ENCODE data around the gene OR13C9.
"Not testable (repeated sequence)": the region's sequence is repeated elsewhere in the genome, so short reads cannot be mapped to it uniquely, and the experiment has no call there.

OR13C9 gene

GRCh38 chr9:104618104-104618503 lies at the start of gene OR13C9:
OR13C9 (minus strand) TSS chr9:104618204; CDS start chr9:104618204, 0 bp downstream.
- no peak for DNase-seq (ENCODE audit: low read depth in 1 of 2, low spot score in 1 of 2)

- no peak for DNase-seq (ENCODE audit: low read depth in 1 of 2, low spot score in 1 of 2)
Observed at GRCh38 chr9:104658496-104659195, 40.6 kb upstream of the OR13C9 start.

- no peak for DNase-seq (ENCODE audit: low read depth in 1 of 2, low spot score in 1 of 2)
Observed at GRCh38 chr9:104635456-104635855, 17.5 kb upstream of the OR13C9 start.

GRCh38 chr9:104633976-104634520 lies 16.0 kb upstream of the OR13C9 start:
- DNase-seq (ENCODE audit: low read depth in 1 of 2, low spot score in 1 of 2): no peak

DNA sequence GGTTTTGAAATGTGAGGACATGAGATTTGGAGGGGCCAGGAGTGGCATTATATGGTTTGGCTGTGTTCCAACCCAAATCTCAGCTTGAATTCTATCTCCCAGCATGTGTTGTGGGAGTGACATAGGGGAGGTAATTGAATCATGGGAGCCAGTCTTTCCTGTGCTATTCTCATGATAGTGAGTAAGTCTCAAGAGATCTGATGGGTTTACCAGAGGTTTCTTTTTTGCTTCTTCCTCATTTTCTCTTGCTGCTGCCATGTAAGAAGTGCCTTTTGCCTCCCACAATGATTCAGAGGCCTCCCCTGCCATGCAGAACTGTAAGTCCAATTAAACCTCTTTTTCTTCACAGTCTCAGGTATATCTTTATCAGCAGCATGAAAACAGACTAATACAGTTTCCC lies 8.0 kb upstream of the OR13C9 start:
- not testable (repeated sequence) for DNase-seq (ENCODE audit: low read depth in 1 of 2, low spot score in 1 of 2)

DNA sequence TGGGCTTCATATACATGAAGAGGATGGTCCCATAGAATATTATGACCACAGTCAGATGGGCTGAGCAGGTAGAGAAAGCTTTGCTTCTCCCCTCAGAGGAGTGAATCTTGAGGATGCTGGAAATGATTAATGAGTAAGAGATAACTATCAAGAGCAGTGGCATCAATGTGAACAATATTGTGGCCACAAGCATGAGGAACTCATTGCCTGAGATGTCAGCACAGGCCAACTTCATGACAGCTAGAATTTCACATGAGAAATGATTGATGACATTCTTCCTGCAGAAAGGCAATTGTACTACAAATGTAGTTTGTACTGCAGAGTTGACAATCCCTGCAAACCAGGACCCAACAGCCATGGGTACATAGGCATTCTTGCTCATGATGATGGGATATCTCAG lies 586 bp downstream of the OR13C9 start:
- DNase-seq (ENCODE audit: low read depth in 1 of 2, low spot score in 1 of 2): no peak

- no peak for DNase-seq (ENCODE audit: low read depth in 1 of 2, low spot score in 1 of 2)
Observed at GRCh38 chr9:104611213-104611612, 6.8 kb downstream of the OR13C9 start.

DNA sequence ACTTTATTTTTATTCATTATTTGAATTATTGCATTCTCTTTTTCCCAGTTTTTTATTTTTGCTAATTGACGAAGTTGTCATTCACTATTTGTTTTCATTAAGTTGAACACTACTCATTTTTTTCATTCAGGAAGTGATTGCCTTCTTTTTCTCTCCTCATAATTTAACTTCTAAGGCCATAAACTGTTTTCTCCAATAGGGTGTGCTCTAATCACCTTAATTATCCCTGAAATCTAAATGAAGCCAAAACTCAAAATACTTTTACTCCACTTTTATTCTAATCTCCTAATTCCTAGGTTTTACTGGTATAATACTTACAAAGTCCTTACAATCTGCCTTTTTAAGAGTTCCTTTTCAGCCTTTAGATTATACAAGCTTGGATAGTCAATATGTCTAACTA lies 9.7 kb downstream of the OR13C9 start:
- no peak for DNase-seq (ENCODE audit: low read depth in 1 of 2, low spot score in 1 of 2)

DNA sequence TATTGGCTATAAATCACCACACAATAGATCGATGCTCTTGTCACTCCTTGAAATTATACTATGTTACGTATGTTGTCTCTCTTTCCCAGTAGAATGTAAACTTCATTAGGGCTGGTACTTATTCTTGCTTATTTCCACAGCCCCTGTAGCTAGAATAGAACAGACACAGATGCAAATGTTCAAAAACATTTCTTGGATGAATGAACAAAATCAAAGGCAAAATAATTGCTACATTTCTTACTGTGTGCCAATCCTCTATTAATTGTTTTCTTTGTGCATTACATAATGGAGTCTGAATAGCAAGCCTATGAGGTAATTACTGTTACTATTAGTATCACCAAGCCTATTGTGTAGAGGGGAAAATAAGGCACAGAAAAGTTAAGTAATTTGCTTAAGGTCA lies 11.9 kb downstream of the OR13C9 start:
- DNase-seq (ENCODE audit: low read depth in 1 of 2, low spot score in 1 of 2): no peak

DNA sequence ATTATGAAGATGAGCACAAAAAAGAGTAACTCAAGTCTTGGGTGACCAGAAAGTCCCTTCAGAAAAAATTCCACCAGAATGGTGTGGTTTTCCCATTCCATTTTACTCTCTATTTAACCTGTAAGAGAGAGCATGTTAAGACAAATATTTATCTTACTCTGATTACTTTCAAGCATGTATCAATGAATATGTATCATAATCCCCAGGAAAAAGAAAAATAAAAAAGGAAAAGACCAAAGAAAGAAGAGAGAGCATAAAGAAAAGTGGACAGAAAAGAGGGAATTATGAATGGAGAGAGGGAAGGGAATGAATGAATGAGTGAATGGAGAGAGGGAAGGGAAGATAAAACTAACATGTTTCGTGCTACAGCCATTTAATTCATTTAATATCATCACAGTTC lies 12.5 kb downstream of the OR13C9 start, which contains the start of gene OR13C2:
OR13C2 (minus strand) TSS at position 101 of the 400 bp plus-strand sequence; CDS start at position 101, 0 bp downstream.
- DNase-seq (ENCODE audit: low read depth in 1 of 2, low spot score in 1 of 2): not testable (repeated sequence)

DNA sequence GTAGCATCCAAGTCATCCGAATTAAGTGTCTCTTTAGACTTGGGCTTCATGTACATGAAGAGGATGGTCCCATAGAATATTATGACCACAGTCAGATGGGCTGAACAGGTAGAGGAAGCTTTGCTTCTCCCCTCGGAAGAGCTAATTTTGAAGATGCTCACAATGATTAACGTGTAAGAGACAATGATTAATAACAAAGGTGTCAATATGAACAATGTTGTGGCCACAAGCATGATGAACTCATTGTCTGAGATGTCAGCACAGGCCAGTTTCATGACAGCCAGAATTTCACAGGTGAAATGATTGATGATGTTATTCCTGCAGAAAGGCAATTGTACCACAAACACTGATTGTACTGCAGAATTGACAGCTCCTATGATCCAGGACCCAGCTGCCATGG lies 13.2 kb downstream of the OR13C9 start:
- no peak for DNase-seq (ENCODE audit: low read depth in 1 of 2, low spot score in 1 of 2)

DNA sequence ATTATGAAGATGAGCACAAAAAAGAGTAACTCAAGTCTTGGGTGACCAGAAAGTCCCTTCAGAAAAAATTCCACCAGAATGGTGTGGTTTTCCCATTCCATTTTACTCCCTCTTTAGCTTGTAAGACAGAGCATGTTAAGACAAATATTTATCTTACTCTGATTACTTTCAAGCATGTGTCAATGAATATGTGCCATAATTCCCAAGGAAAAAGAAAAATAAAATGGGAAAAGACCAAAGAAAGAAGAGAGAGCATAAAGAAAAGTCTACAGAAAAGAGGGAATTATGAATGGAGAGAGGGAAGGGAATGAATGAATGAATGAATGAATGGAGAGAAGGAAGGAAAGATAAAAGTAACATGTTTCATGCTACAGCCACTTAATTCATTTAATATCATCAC lies 18.7 kb downstream of the OR13C9 start, which contains the start of gene OR13C5:
OR13C5 (minus strand) TSS at position 101 of the 400 bp plus-strand sequence; CDS start at position 101, 0 bp downstream.
- not testable (repeated sequence) for DNase-seq (ENCODE audit: low read depth in 1 of 2, low spot score in 1 of 2)

GRCh38 chr9:104598749-104599148 lies 19.3 kb downstream of the OR13C9 start:
- not testable (repeated sequence) for DNase-seq (ENCODE audit: low read depth in 1 of 2, low spot score in 1 of 2)

DNA sequence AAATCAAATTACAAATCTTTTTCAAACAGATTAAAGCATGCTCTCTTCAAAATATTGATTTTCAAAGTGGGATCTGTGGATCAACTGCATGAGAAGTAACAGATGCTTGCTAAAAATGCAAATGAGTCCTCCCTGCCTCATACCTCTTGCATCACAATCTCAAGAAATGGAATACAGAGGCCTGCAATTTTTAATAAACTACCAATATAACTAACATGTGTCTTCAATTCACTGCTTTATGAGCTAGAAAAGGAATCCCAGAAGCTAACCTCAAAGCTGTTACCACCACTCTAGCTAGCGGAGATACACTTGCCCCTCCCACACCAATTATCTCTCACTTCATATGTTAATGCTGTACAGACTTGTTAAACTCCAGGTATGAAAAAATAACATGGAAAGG lies 28.4 kb downstream of the OR13C9 start:
- no peak for DNase-seq (ENCODE audit: low read depth in 1 of 2, low spot score in 1 of 2)

DNA sequence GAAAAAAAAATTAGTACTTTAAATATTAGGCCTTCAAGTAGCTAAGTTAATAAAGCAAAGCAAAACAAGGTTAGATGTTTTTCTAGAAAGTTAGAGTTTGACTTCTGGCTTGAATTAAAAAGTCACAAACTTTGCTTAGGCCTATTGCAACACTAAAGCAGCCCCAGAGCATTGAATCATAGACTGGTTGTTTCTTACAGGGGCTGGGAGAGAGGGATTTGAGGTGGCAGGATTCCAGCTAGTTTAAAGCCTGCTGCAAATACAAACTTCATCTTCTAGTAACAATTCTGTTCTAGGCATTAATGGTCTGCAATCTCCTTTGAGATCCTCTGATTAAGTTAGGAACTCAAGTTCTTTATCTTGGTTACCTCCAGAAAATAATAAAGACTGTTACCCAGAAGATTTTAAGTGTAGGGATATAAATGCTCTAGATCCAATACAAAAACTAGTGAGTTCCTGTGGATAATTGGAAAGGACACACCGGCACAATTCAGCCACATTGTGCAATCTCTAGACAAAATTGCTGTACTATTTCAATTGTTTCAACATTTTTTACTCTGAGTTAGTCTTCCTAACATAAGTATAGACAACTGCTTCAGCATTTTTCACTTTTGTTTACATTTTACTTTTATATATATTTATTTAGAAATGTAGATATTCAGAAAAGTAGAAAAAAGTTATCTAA lies 31.4 kb downstream of the OR13C9 start:
- no peak for DNase-seq (ENCODE audit: low read depth in 1 of 2, low spot score in 1 of 2)

DNA sequence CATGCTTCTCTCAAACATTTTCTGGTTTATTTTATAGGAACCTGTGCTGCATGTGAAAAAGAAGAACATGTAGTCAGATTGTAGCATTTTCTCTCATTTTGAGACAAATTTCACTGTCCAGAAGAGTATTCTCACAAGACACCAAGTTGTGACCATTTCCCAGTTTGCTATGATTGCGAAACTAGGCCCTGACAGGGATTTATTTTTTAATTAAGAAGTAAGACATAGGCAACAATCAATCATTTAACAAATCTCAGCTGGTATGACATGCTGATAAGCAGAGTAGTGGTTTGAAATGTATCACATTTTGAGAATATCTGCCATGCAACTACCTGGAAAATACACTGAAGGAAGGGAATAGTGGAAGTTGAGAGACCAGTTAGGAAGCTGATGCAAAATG lies 37.4 kb downstream of the OR13C9 start:
- DNase-seq (ENCODE audit: low read depth in 1 of 2, low spot score in 1 of 2): no peak

- DNase-seq (ENCODE audit: low read depth in 1 of 2, low spot score in 1 of 2): no peak
Observed at GRCh38 chr9:104577263-104577662, 40.7 kb downstream of the OR13C9 start.

- no peak for DNase-seq (ENCODE audit: low read depth in 1 of 2, low spot score in 1 of 2)
Observed at GRCh38 chr9:104575456-104575855, 42.5 kb downstream of the OR13C9 start.

DNA sequence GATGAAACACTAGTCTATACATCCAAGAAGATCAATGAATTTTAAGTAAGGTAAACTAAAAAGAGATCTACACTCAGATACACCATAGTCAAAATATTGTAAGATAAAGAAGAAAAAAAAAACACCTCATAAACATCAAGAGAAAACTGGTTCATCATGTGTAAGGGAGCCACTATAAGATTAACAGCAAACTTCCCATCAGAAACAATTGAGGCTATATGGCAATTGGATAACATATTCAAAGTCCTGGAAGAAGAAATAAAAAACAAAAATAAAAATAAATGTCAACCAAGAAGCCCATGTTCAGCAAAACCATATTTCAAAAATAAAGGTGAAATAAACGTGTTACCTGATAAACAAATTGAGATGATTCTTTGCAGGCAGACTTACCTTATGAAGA lies 45.4 kb downstream of the OR13C9 start:
- DNase-seq (ENCODE audit: low read depth in 1 of 2, low spot score in 1 of 2): no peak

DNA sequence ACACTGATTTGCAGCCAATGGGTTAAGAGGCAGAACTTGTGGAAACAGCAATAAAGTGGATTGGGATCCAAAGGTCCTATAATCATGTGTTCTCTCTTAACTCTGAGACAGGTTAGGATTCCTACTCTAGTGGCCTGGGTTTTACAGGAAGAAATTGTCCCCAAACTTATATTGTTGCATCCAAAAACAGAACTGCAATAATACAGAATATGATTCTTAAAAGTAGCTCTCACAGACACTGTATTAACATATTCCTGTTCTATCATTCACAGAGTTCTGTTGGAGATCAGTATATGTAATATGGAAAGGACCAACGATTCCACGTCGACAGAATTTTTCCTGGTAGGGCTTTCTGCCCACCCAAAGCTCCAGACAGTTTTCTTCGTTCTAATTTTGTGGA lies 49.1 kb downstream of the OR13C9 start, which contains the start of gene OR13C8:
OR13C8 (plus strand) TSS at position 301 of the 400 bp plus-strand sequence; CDS start at position 301, 0 bp downstream.
- no peak for DNase-seq (ENCODE audit: low read depth in 1 of 2, low spot score in 1 of 2)

All from activated CD4-positive, alpha-beta T cell treated with anti-CD3 and anti-CD28 coated beads, Interleukin-2, amount 50 U/mL, for 24 hours (primary cell).